Astrocyte (in vitro differentiated cells and primary cell): ENCODE data around the gene SUZ12.

Source experiments
- EZH2 ChIP-seq: IDR thresholded peaks from 2 replicates; pipeline ENCODE4 v1.6.1; 2012; ENCODE audit warnings: mild to moderate bottlenecking, low read length, inconsistent platforms; ENCODE audit not compliant: insufficient read depth
- TF ChIP-seq, protein P1 (sequence below): IDR thresholded peaks from 2 replicates; pipeline ENCODE4 v1.5.1; 2011; ENCODE audit warnings: low read depth, mild to moderate bottlenecking, inconsistent platforms, low read length, moderate library complexity; ENCODE audit not compliant: insufficient read depth

DNA sequence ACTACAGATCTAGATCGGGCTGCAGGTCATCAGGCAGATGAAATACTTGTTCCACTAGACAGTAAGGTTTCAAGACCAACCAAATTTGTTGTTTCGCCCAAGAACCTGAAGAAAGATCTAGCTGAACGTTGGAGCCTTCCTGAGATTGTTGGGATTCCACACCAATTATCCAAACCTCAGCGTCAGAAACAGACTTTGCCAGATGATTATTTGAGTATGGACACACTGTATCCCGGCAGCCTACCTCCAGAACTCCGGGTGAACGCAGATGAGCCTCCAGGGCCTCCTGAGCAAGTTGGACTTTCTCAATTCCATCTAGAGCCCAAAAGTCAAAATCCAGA, 84.8 kb downstream of the SUZ12 start:
- TF ChIP-seq, protein P1, sequence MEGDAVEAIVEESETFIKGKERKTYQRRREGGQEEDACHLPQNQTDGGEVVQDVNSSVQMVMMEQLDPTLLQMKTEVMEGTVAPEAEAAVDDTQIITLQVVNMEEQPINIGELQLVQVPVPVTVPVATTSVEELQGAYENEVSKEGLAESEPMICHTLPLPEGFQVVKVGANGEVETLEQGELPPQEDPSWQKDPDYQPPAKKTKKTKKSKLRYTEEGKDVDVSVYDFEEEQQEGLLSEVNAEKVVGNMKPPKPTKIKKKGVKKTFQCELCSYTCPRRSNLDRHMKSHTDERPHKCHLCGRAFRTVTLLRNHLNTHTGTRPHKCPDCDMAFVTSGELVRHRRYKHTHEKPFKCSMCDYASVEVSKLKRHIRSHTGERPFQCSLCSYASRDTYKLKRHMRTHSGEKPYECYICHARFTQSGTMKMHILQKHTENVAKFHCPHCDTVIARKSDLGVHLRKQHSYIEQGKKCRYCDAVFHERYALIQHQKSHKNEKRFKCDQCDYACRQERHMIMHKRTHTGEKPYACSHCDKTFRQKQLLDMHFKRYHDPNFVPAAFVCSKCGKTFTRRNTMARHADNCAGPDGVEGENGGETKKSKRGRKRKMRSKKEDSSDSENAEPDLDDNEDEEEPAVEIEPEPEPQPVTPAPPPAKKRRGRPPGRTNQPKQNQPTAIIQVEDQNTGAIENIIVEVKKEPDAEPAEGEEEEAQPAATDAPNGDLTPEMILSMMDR = no peak
- TF ChIP-seq EZH2 = no peak
